Spleen (tissue), 7 donors: ENCODE measurements around the gene MXD1.

ENCODE experiments used
- CTCF ChIP-seq, 11 experiments: fragments of 200-600 bp in 7 of 11; fragments of 450-650 bp in 4 of 11; sonication (generic) in 4 of 11; IDR thresholded peaks in 8 of 11; conservative IDR thresholded peaks in 3 of 11; 1 replicate in 7 of 11; 2 replicates in 4 of 11; pipeline versions ENCODE4 v1.4.0 to v1.8.0; 2016 to 2021; ENCODE audit warnings: antibody characterized with exemption in 11 of 11, inconsistent platforms in 4 of 11, mild to moderate bottlenecking in 1 of 11
- POLR2A ChIP-seq, 3 donors: fragments of 450-650 bp; IDR thresholded peaks; one replicate each; pipeline ENCODE4 v1.5.1; 2017; ENCODE audit warnings: antibody characterized with exemption in 3 of 3, mild to moderate bottlenecking in 1 of 3
- POLR2AphosphoS5 ChIP-seq, 3 donors: sonication (generic); formaldehyde crosslinking; IDR thresholded peaks; one replicate each; pipeline ENCODE4 v1.5.1; 2017; ENCODE audit warnings: antibody characterized with exemption in 3 of 3
- donor health status: DM: no; HTN: no; CAD: no; lungs with moderate emphysema.
- donor health status: DM: no; HTN: no; CAD: no.
- donor health status: DM: no; HTN: no; CAD: no.

- no peak for TF ChIP-seq POLR2A (IDR thresholded peaks at IDR 0.05)
- TF ChIP-seq CTCF (IDR thresholded peaks at IDR 0.05 in 8 of 11, conservative IDR thresholded peaks at IDR 0.05 in 3 of 11), result no peak
- no peak for TF ChIP-seq POLR2AphosphoS5 (IDR thresholded peaks at IDR 0.05)
Observed at GRCh38 chr2:69986691-69987090, 71.8 kb downstream of the MXD1 start.
